H1 (cell line): ENCODE measurements around the gene PHLDA3. TPM values are rescaled to one million over a fixed set of nuclear protein-coding genes. Genes with fewer than 3 reads are reported as not detected.

Experiments used
- CTCF ChIA-PET: fragments of 300-600 bp; sonication (Branson Sonifier 250); formaldehyde crosslinking; loops from one replicate; lab custom pipeline; 2021; ENCODE audit not compliant: partially characterized antibody; lab: Charles Lee
- POLR2A ChIA-PET: fragments of 300-600 bp; sonication (Branson Sonifier 250); formaldehyde crosslinking; loops from one replicate; lab custom pipeline; 2021; ENCODE audit warnings: inconsistent platforms; ENCODE audit not compliant: partially characterized antibody; lab: Charles Lee
- DNase-seq, 2 experiments: peaks; one replicate each; pipeline versions ENCODE4 v3.0.0 to v3.0.0-alpha.2; 2010 to 2022; ENCODE audit warnings: low spot score in 2 of 2, low read depth in 1 of 2, mixed read lengths in 1 of 2
- FAIRE-seq: peaks from 2 replicates; lab custom pipeline; 2011; peaks lifted over from hg19 to GRCh38; lab: Jason Lieb, UNC
- H2AFZ ChIP-seq: 2 replicates; pipeline ENCODE4 v1.8.1; 2012; ENCODE audit warnings: low read length, inconsistent platforms
- H2AK5ac ChIP-seq: 2 replicates; pipeline ENCODE4 v1.6.1; 2013; ENCODE audit warnings: low read depth, low read length
- H2BK120ac ChIP-seq: replicated peaks from 2 replicates; pipeline ENCODE3; 2013; ENCODE audit warnings: low read depth, low read length, inconsistent platforms
- H2BK12ac ChIP-seq: 2 replicates; pipeline ENCODE4 v1.6.1; 2013; ENCODE audit warnings: low read depth, low read length
- H2BK15ac ChIP-seq: 2 replicates; pipeline ENCODE4 v1.6.1; 2013; ENCODE audit warnings: low read length
- H2BK20ac ChIP-seq: 2 replicates; pipeline ENCODE4 v1.6.1; 2013; ENCODE audit warnings: low read length
- H2BK5ac ChIP-seq: 2 replicates; pipeline ENCODE4 v1.6.1; 2013; ENCODE audit warnings: low read depth, low read length
- H3K14ac ChIP-seq: 2 replicates; pipeline ENCODE4 v1.6.1; 2013; ENCODE audit warnings: inconsistent platforms; ENCODE audit not compliant: insufficient read length
- H3K18ac ChIP-seq: 2 replicates; pipeline ENCODE4 v1.6.1; 2013; ENCODE audit warnings: low read length; ENCODE audit errors: extremely low read depth
- H3K23ac ChIP-seq: 2 replicates; pipeline ENCODE4 v1.6.1; 2013; ENCODE audit warnings: inconsistent platforms; ENCODE audit not compliant: insufficient read length
- H3K23me2 ChIP-seq: 2 replicates; pipeline ENCODE4 v1.6.1; 2013; ENCODE audit warnings: low read depth, low read length
- H3K27ac ChIP-seq: 2 replicates; pipeline ENCODE4 v1.6.1; 2011; ENCODE audit warnings: low read depth, low read length, inconsistent platforms
- H3K27me3 ChIP-seq, 4 experiments: replicated peaks in 1 of 4; 1 replicate in 1 of 4; 2 replicates in 3 of 4; pipeline versions ENCODE4 v1.6.1 to v1.8.1; 2011 to 2013; ENCODE audit warnings: low read length in 3 of 4, mild to moderate bottlenecking in 3 of 4, inconsistent platforms in 2 of 4, mixed read lengths in 2 of 4, moderate library complexity in 1 of 4; ENCODE audit not compliant: control insufficient read depth in 3 of 4, insufficient read depth in 3 of 4; ENCODE audit errors: extremely low read depth in 1 of 4
- H3K36me3 ChIP-seq, 4 experiments: 2 replicates each; pipeline versions ENCODE4 v1.6.1 to v1.8.1; 2011 to 2013; ENCODE audit warnings: mild to moderate bottlenecking in 4 of 4, low read length in 3 of 4, moderate library complexity in 2 of 4, control low read depth in 1 of 4, inconsistent platforms in 1 of 4; ENCODE audit not compliant: insufficient read depth in 4 of 4, control insufficient read depth in 2 of 4
- H3K4ac ChIP-seq: replicated peaks from 2 replicates; pipeline ENCODE3; 2013; ENCODE audit warnings: low read length, low read depth, mixed read lengths, inconsistent platforms; ENCODE audit not compliant: insufficient read length
- H3K4me1 ChIP-seq, 4 experiments: replicated peaks in 1 of 4; 1 replicate in 1 of 4; 2 replicates in 3 of 4; pipeline versions ENCODE4 v1.6.1 to v1.8.1; 2011 to 2013; ENCODE audit warnings: low read length in 3 of 4, inconsistent platforms in 2 of 4, mixed read lengths in 1 of 4; ENCODE audit not compliant: insufficient read depth in 4 of 4, control insufficient read depth in 3 of 4
- H3K4me2 ChIP-seq, 2 experiments: 2 replicates each; pipeline versions ENCODE4 v1.6.1 to v1.8.1; 2011 to 2013; ENCODE audit warnings: low read depth in 2 of 2, low read length in 2 of 2, control low read depth in 1 of 2, inconsistent platforms in 1 of 2, mild to moderate bottlenecking in 1 of 2; ENCODE audit not compliant: insufficient read depth in 1 of 2
- H3K4me3 ChIP-seq, 4 experiments: fragments of 200-600, 300-600 bp in 1 of 4; sonication (generic), shearing (Covaris generic), sonication (Bioruptor Twin) in 1 of 4; 2 replicates each; pipeline versions ENCODE4 v1.5.1 to v1.8.1; 2011 to 2016; ENCODE audit warnings: low read length in 4 of 4, low read depth in 3 of 4, control low read depth in 2 of 4, inconsistent platforms in 2 of 4, mild to moderate bottlenecking in 2 of 4, mixed read lengths in 1 of 4, moderate library complexity in 1 of 4; ENCODE audit not compliant: insufficient read depth in 2 of 4; ENCODE audit errors: extremely low read depth in 1 of 4
- H3K56ac ChIP-seq: replicated peaks from 2 replicates; pipeline ENCODE3; 2013; ENCODE audit warnings: low read depth, mild to moderate bottlenecking, mixed read lengths, low read length, inconsistent platforms; ENCODE audit not compliant: insufficient read length
- H3K79me1 ChIP-seq: 2 replicates; pipeline ENCODE4 v1.6.1; 2013; ENCODE audit warnings: low read depth, low read length, control low read depth
- H3K79me2 ChIP-seq, 2 experiments: 2 replicates each; pipeline versions ENCODE4 v1.6.1 to v1.8.1; 2012 to 2013; ENCODE audit warnings: low read length in 2 of 2, mild to moderate bottlenecking in 2 of 2, inconsistent platforms in 1 of 2; ENCODE audit not compliant: insufficient read depth in 2 of 2, control insufficient read depth in 1 of 2
- H3K9ac ChIP-seq, 4 experiments: replicated peaks in 1 of 4; 1 replicate in 1 of 4; 2 replicates in 3 of 4; pipeline versions ENCODE4 v1.6.1 to v1.8.1; 2011 to 2013; ENCODE audit warnings: low read depth in 3 of 4, low read length in 3 of 4, control low read depth in 2 of 4, mild to moderate bottlenecking in 2 of 4, moderate library complexity in 2 of 4, inconsistent platforms in 1 of 4; ENCODE audit errors: extremely low read depth in 1 of 4
- H3K9me3 ChIP-seq, 2 experiments: 2 replicates each; pipeline versions ENCODE4 v1.6.1 to v1.8.1; 2012 to 2013; ENCODE audit warnings: mild to moderate bottlenecking in 2 of 2, moderate library complexity in 2 of 2, control low read depth in 1 of 2, inconsistent platforms in 1 of 2, low read depth in 1 of 2, low read length in 1 of 2, mixed read lengths in 1 of 2; ENCODE audit not compliant: insufficient read depth in 2 of 2
- H4K20me1 ChIP-seq, 2 experiments: replicated peaks in 1 of 2; 2 replicates each; pipeline versions ENCODE3 to v1.8.1; 2011 to 2013; ENCODE audit warnings: inconsistent platforms in 2 of 2, low read length in 2 of 2, mild to moderate bottlenecking in 1 of 2; ENCODE audit not compliant: insufficient read depth in 2 of 2, control insufficient read depth in 1 of 2
- H4K5ac ChIP-seq: 2 replicates; pipeline ENCODE4 v1.6.1; 2013; ENCODE audit warnings: low read length, low read depth, mixed read lengths, inconsistent platforms; ENCODE audit not compliant: insufficient read length
- H4K8ac ChIP-seq: 2 replicates; pipeline ENCODE4 v1.8.0; 2013; ENCODE audit warnings: mild to moderate bottlenecking, moderate library complexity, low read length, inconsistent platforms; ENCODE audit not compliant: insufficient read depth; ENCODE audit errors: extremely low read depth
- H4K91ac ChIP-seq: replicated peaks from 2 replicates; pipeline ENCODE3; 2013; ENCODE audit warnings: low read length, mixed read lengths, inconsistent platforms; ENCODE audit not compliant: insufficient read length
- BACH1 ChIP-seq: IDR thresholded peaks from 2 replicates; pipeline ENCODE4 v1.6.1; 2012; ENCODE audit warnings: low read length, improper control_type of control experiment
- CBX5 ChIP-seq: fragments of 300-800, 300-1000 bp; sonication (generic); IDR thresholded peaks from 2 replicates; pipeline ENCODE4 v1.7.1; 2016; ENCODE audit warnings: antibody characterized with exemption, low read length, low read depth
- CHD2 ChIP-seq: IDR thresholded peaks from 2 replicates; pipeline ENCODE4 v1.6.1; 2012; ENCODE audit warnings: low read length, improper control_type of control experiment
- JUND ChIP-seq: IDR thresholded peaks from 2 replicates; pipeline ENCODE4 v1.6.1; 2011; ENCODE audit warnings: mild to moderate bottlenecking, improper control_type of control experiment, low read length
- POLR2AphosphoS5 ChIP-seq: IDR thresholded peaks from 2 replicates; pipeline ENCODE4 v1.6.1; 2011; ENCODE audit warnings: low read depth, low read length
- RXRA ChIP-seq: IDR thresholded peaks from 2 replicates; pipeline ENCODE4 v1.6.1; 2011; ENCODE audit warnings: low read depth, mild to moderate bottlenecking, low read length, moderate library complexity; ENCODE audit not compliant: insufficient read depth
- SAP30 ChIP-seq: fragments of 300-600 bp; sonication (generic); IDR thresholded peaks from 2 replicates; pipeline ENCODE4 v1.7.1; 2012; ENCODE audit warnings: low read length, moderate library complexity, mild to moderate bottlenecking, inconsistent platforms; ENCODE audit not compliant: insufficient read depth, insufficient replicate concordance
- SIRT6 ChIP-seq: IDR thresholded peaks from one replicate; pipeline ENCODE4 v1.7.1; 2012; ENCODE audit warnings: low read length, inconsistent platforms
- SRF ChIP-seq: IDR thresholded peaks from 2 replicates; pipeline ENCODE4 v1.6.1; 2011; ENCODE audit warnings: mild to moderate bottlenecking, low read depth, low read length, moderate library complexity
- TCF12 ChIP-seq: IDR thresholded peaks from 2 replicates; pipeline ENCODE4 v1.6.1; 2011; ENCODE audit warnings: low read depth, mild to moderate bottlenecking, low read length
- WGBS, 2 experiments: shearing (Covaris generic) in 1 of 2; methylation state at CpG; one replicate each; pipeline versions ENCODE4 v1.1.6 to v1.1.7; 2013 to 2015; ENCODE audit warnings: low lambda C conversion rate in 2 of 2, mixed read lengths in 2 of 2, inconsistent platforms in 1 of 2, low coverage in 1 of 2, missing lambda C conversion rate in 1 of 2; ENCODE audit not compliant: insufficient replicate concordance in 2 of 2, insufficient coverage in 1 of 2, insufficient read length in 1 of 2; ENCODE audit errors: extremely low coverage in 1 of 2, missing lambda C conversion rate in 1 of 2; 5-methylcytosine and 5-hydroxymethylcytosine counted together
- polyA plus RNA-seq, 7 experiments: library from polyadenylated mRNA; depleted of rRNA in 3 of 7; stranded (reverse) in 5 of 7; unstranded in 2 of 7; fragments of >200 nt in 5 of 7; fragments of 200-250 nt in 2 of 7; gene quantifications; 1 replicate in 5 of 7; 2 replicates in 1 of 7; 4 replicates in 1 of 7; pipeline versions ENCODE4 v1.2.1 to v1.2.3, GENCODE V29; 2011 to 2013; ENCODE audit warnings: missing spikeins in 2 of 7, mixed read lengths in 2 of 7
- total RNA-seq: library from RNA; stranded (reverse); fragmentation: NEBNext Ultra II Directional; extraction: Animal tissue kit (Norgen Biotek cat#: 25700); gene quantifications from 2 replicates; pipeline ENCODE4 v1.2.1, GENCODE V29; 2021
- TF ChIP-seq, protein P1 (sequence below): IDR thresholded peaks from 2 replicates; pipeline ENCODE4 v1.6.1; 2011; ENCODE audit warnings: low read depth, mild to moderate bottlenecking, low read length; ENCODE audit not compliant: insufficient read depth
- TF ChIP-seq, protein P2 (sequence below): IDR thresholded peaks from 2 replicates; pipeline ENCODE4 v1.6.1; 2012; ENCODE audit warnings: inconsistent platforms

The PHLDA3 gene
- total and polyA plus RNA-seq, 2 of the 8 experiments (the other 6 are each of a cell fraction or from before 2014, with no cell fraction given), result 25.5 to 27.5 TPM

DNA sequence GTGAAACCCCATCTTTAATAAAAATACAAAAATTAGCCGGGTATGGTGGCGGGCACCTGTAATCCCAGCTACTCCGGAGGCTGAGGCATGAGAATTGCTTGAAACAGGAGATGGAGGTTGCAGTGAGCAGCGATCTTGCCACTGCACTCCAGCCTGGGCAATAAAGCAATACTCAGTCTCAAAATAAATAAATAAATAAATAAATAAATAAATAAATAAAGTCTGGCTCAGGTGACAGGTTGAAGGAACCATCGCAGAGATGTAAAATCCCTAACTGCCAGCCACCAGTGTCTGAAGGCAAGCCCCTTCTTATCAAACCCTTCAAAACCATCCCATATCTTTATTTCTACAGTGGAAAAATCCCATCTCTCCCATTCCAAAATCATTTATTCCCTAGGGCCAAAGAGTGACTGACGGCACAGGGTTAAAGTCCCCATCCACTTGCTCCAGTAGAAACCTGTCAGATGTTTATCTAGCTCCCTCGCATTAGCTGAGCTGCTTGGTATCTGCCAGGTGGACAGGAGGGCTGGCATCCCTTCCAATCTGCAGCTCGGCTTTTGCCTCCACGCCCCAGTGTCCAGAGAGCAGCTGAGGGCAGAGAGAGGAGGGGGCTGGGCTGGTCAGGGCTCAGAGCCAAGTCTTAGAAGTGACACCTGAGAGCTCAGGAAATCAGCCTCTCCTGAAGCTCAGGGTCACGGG lies 33.0 kb upstream of the PHLDA3 start:
- Histone ChIP-seq H2BK5ac (peak overlapping the region; percentile 38; the same call in 1 of the 2 replicates), H3K27me3 (peaks cover 2 to 14% (median 9%) of the 10 kb centered on the region in 4 experiments), H2BK15ac (no peak overlapping the region; the same call in 1 of the 2 replicates), H3K56ac (no peak overlapping the region), H3K23ac (no peak overlapping the region), H3K18ac (peak overlapping the region; percentile 52; the same call in 1 of the 2 replicates), H3K79me1 (no peaks in the 10 kb centered on the region), H3K36me3 (no peaks in the 10 kb centered on the region), H4K5ac (no peak overlapping the region), H2AK5ac (peak overlapping the region; percentile 75; the same call in 1 of the 2 replicates), H3K9ac (no peak overlapping the region), H3K14ac (no peak overlapping the region), H3K27ac (no peak overlapping the region), H3K23me2 (peaks cover 3% of the 10 kb centered on the region), H3K4ac (no peak overlapping the region), H2BK20ac (0 out of 2 replicates have a peak overlapping the region, but pooled peaks have one; percentile 57), H3K79me2 (no peaks in the 10 kb centered on the region), H3K9me3 (no peaks in the 10 kb centered on the region), H3K4me1 (peaks cover 13 to 34% (median 25%) of the 10 kb centered on the region in 4 experiments), H2BK120ac (no peak overlapping the region), H4K20me1 (no peaks in the 10 kb centered on the region), H2BK12ac (peak overlapping the region; percentile 97), H3K4me2 (no peak overlapping the region), H2AFZ (no peak overlapping the region), H4K91ac (no peak overlapping the region), H3K4me3 (no peak overlapping the region), H4K8ac (no peak overlapping the region)
- 82% methylated on average over 10 of the region's 10 CpGs; no CpG with 5 or more reads in 1 of the 2 experiments for WGBS, 2 experiments
- CTCF ChIA-PET, result interaction anchor here (0.7 to 27.5 kb wide), 11 partner anchors 17 to 311 kb away, joined by 3 to 929 read pairs (median 4); partner anchors contain the start of gene NAV1
- FAIRE-seq (no peak), DNase-seq (no peak)
- POLR2A ChIA-PET, result interaction anchor here (0.7 to 6.9 kb wide), 6 partner anchors 11 to 106 kb away, joined by 3 to 52 read pairs (median 8); no protein-coding TSS in a partner anchor
- TF ChIP-seq, protein P1, sequence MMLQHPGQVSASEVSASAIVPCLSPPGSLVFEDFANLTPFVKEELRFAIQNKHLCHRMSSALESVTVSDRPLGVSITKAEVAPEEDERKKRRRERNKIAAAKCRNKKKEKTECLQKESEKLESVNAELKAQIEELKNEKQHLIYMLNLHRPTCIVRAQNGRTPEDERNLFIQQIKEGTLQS, result no peak
- TF ChIP-seq CBX5 (no peak), CHD2 (no peak), BACH1 (no peak), RXRA (no peak), TCF12 (no peak), SRF (no peak), JUND (no peak), SIRT6 (no peak), SAP30 (no peak), POLR2AphosphoS5 (no peak)
- TF ChIP-seq, protein P2, sequence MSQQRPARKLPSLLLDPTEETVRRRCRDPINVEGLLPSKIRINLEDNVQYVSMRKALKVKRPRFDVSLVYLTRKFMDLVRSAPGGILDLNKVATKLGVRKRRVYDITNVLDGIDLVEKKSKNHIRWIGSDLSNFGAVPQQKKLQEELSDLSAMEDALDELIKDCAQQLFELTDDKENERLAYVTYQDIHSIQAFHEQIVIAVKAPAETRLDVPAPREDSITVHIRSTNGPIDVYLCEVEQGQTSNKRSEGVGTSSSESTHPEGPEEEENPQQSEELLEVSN, result no peak
